Measurements from ENCODE around the gene ARHGAP15.

ARHGAP15 gene

GRCh38 chr2:143300536-143300935, 171.3 kb downstream of the ARHGAP15 start:
- H3K27ac ChIP-seq, result no peak overlapping the region
- H3K4me3 ChIP-seq, result no peak overlapping the region

DNA sequence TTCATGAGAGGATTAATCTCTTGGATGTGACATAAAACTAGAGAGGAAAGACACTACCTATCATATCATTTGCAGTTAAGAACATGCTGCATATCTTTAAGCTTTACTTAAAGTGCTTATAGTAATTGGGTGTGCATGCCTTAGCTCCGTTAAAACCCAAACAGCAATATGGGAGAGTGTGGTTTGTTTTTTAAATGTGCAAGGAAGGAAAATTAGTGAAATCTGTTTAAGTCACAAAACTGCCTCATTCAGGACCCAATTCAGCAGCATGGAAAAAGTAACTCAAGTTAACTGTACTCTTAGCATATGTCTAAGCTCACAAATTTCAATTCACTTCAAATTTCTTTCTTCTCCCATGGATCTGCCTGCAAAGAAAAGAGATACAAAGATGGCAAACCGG, 182.2 kb downstream of the ARHGAP15 start:
- H3K4me3 ChIP-seq, result no peak overlapping the region
- H3K27ac ChIP-seq, result no peak overlapping the region

DNA sequence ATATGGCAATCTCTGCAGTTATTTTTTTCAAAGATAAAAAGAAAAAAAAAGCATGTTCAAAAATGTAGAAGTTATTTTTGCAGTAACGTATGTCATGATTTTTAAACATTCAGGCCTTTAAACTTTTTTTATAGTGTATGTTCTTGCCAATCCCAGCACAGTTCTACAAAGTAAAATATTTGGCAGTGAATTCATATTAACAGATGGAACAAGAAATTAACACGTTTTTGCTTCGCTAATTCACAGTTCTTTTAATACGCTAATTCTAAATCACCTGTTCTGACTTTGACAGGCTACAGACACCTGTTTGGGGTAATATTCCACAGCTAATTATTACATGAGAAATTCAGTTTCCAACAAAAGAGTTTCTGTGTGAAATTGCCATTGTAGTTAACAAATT, 183.2 kb downstream of the ARHGAP15 start:
- Histone ChIP-seq H3K27ac (no peak overlapping the region), H3K4me3 (no peak overlapping the region)

DNA sequence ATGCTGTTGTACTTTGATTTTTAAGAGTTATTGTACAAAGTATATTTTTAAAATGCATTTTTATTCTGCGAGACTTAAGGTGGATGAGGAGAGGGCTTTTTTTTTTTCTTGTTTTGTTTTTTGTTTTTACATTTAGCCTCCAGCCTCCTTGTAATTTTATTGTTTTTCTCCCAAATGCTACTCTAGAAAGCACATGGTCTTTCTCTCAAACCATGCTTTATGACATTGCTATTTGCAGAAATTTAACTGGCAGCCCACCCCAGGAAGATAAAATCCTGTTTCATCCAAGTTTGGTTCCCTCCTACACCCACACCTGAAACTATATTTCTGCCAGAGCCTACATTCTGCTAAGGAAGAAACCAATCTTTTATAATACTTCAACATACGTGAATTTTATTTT, 184.6 kb downstream of the ARHGAP15 start:
- Histone ChIP-seq H3K4me3 (no peak overlapping the region), H3K27ac (no peak overlapping the region)

- Histone ChIP-seq H3K4me3 (no peak overlapping the region), H3K27ac (no peak overlapping the region)
These were observed 192.8 kb downstream of the ARHGAP15 start for GRCh38 chr2:143321994-143322393.

GRCh38 chr2:143329288-143329687, 200.1 kb downstream of the ARHGAP15 start:
- Histone ChIP-seq H3K4me3 (no peak overlapping the region), H3K27ac (no peak overlapping the region)

GRCh38 chr2:143333168-143333791, 204.1 kb downstream of the ARHGAP15 start:
- no peak overlapping the region for H3K27ac ChIP-seq

GRCh38 chr2:143333847-143334246, 204.6 kb downstream of the ARHGAP15 start:
- no peak overlapping the region for H3K4me3 ChIP-seq
- H3K27ac ChIP-seq, result no peak overlapping the region

More at GRCh38 chr2:143333168-143333791, 204.1 kb downstream of the ARHGAP15 start:
- no peak overlapping the region for H3K4me3 ChIP-seq

DNA sequence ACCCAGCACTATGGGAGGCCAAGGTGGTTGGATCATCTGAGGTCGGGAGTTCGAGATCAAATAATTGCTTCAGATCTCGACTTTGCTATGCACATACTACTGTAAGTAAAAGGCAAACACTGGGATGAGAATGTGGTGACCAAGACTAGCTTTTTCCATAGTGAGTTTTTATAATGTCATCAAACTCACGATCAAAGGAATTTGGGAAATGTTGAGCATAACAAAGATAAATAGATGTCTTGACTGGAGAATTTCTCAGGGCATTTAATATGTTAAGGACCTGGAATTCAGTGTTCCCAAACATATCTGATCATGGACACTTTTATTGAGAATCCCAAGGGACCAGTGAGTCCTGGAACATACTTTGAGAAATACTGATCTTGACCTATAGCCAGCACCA, 205.6 kb downstream of the ARHGAP15 start:
- H3K4me3 ChIP-seq, result no peak overlapping the region
- H3K27ac ChIP-seq, result no peak overlapping the region

DNA sequence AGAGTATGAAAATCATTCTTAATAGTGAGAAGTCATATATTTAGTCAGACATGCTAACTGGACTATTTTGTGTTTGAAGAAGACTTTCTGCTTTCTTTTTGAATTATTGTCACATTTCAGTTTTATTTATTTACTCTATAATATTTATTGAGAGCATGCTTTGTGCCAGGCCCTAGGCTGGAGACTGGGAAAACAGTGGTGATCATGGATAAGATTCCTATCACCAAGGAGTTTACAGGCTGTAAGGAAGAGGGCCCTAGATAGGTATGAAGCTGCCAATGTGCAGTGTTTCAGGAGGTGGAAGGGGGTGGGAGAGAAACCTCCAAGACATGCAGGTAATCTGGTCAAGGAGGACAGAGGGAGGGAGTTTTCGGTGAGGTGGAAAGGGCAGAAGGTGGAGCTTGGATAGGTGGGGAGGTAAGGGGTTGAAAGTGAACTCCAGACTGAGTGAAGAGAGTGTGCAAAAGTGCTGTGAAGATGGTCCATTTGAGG, 207.5 kb downstream of the ARHGAP15 start:
- no peak overlapping the region for H3K27ac ChIP-seq
- no peak overlapping the region for H3K4me3 ChIP-seq

DNA sequence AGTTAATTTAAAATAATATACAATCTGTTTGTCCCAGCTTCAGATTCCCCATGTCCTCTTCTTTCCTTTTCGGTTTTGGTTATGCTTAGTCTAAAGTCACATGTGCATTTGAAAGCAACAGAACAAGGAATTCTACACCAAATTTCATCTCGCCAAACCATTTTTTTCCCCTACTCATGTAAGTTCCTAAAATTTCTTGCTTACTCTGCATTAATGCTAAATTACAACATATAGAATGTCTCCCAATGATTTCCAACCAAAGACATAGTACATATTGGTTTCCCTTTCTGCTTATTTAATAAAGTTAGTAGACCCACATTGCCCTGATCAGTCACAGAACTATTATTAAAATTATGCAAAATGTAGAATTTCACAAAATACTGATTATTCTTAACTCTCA, 212.3 kb downstream of the ARHGAP15 start:
- no peak overlapping the region for H3K27ac ChIP-seq
- no peak overlapping the region for H3K4me3 ChIP-seq

DNA sequence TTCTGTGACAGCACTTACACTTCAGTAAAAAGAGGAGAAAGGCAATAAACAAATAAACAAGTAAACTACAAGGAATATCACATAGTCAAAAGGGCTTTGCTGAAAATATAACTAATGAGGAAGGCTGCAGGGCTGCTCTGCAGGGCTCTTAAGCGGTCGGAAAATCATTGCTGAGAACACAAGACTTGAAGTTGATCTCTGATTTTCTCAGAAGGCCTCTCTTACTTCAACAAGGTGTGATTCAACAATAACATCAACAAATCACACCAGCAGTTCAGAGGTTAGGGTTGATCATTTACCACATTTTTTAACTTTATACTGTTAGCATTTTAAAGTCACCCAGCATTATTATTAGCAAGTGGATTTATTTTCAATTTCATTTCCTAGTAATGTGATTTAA, 215.6 kb downstream of the ARHGAP15 start:
- Histone ChIP-seq H3K4me3 (no peak overlapping the region), H3K27ac (no peak overlapping the region)

GRCh38 chr2:143345887-143346787, 216.9 kb downstream of the ARHGAP15 start:
- no peak overlapping the region for H3K27ac ChIP-seq
- H3K4me3 ChIP-seq, result no peak overlapping the region

DNA sequence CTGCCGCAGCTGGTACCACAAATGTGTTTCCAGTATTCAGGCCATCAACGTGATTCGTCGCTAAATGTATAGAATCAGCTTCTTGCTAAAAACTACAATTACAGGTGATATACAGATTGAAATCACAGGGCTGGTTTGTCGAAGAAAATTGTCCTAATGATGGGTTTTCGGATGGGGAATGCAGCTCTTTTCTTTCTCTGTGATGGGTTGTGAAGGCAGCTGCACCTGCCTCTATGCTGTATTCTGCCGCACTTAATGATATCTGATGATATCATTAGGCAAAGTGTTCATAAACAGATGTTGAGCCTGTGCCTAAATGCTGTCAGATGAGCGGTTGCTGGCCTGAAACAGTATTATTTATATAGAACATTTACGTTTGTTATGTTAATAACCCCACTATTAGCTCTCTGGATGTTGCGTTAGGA, 218.1 kb downstream of the ARHGAP15 start:
- H3K4me3 ChIP-seq, result no peak overlapping the region
- no peak overlapping the region for H3K27ac ChIP-seq

DNA sequence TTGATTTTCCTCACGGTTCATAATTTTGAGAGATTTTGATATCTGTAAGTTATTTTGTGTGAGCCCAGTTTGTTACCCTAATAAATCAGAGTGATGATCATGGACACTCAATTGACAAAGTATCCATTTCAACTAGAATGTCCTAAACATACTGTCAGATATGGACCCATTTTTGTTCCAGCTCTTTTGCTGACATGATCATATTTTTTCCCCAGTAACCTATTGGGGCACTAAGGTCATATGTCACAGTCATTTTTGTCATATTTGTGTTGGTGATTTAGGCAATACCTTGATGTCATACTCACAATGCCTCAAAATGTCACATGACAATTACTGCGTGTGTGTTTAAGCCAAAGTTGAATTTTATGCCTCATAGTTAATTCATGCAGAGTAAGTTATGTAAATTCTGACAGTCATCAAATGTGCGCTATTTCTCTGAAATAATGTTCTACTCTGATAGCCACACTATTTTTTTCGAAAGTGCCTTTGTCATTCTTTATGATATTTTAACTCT, 218.7 kb downstream of the ARHGAP15 start:
- Histone ChIP-seq H3K27ac (no peak overlapping the region), H3K4me3 (no peak overlapping the region)

- Histone ChIP-seq H3K27ac (no peak overlapping the region), H3K4me3 (no peak overlapping the region)
These were observed 225.0 kb downstream of the ARHGAP15 start for GRCh38 chr2:143354050-143354750.

DNA sequence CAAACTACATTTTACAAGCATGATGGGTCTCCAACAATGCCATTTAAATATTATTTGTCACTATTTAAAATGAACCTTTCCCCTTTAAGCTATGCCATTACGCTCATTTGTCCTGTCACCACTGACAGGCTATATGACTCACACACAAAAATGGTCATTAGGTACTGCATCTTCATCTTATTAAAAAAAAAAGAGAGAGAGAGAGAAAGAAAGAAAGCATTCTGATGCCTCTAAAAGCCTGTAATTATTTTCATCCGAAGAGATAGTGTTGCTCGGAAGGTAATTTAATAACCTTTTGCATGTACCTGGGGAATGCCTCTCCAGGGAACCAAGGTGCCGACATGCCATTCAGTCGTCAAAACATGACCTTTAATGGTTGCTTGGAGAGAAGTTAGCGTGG, 226.7 kb downstream of the ARHGAP15 start:
- H3K27ac ChIP-seq, result no peak overlapping the region
- H3K4me3 ChIP-seq, result no peak overlapping the region

- Histone ChIP-seq H3K4me3 (no peak overlapping the region), H3K27ac (no peak overlapping the region)
These were observed 227.1 kb downstream of the ARHGAP15 start for GRCh38 chr2:143356336-143356735.

- Histone ChIP-seq H3K27ac (no peak overlapping the region), H3K4me3 (no peak overlapping the region)
These were observed 227.7 kb downstream of the ARHGAP15 start for GRCh38 chr2:143356736-143357446.

- no peak overlapping the region for H3K27ac ChIP-seq
- H3K4me3 ChIP-seq, result no peak overlapping the region
These were observed 228.7 kb downstream of the ARHGAP15 start for GRCh38 chr2:143357966-143358365.

All from skin epidermis (tissue), 12 donors.